ENCODE data around the gene RNF223.
"Not testable (repeated sequence)": the region's sequence is repeated elsewhere in the genome, so short reads cannot be mapped to it uniquely, and the experiment has no call there.

RNF223 gene

GRCh38 chr1:1069711-1070676 is 4.1 kb downstream of the RNF223 start:
- DNase-seq, result no peak

- peak; percentile 89 for DNase-seq
These were observed 4.9 kb downstream of the RNF223 start for GRCh38 chr1:1069056-1069710.

- DNase-seq, result peak; percentile 41
These were observed 5.5 kb downstream of the RNF223 start for GRCh38 chr1:1068517-1069055.

GRCh38 chr1:1067860-1068516 is 6.1 kb downstream of the RNF223 start:
- DNase-seq, result no peak

GRCh38 chr1:1067284-1067859 is 6.7 kb downstream of the RNF223 start:
- DNase-seq, result no peak

GRCh38 chr1:1066403-1067283 is 7.5 kb downstream of the RNF223 start:
- DNase-seq, result no peak

GRCh38 chr1:1065940-1066304 is 8.2 kb downstream of the RNF223 start:
- not testable (repeated sequence) for DNase-seq

GRCh38 chr1:1065265-1065939 is 8.7 kb downstream of the RNF223 start:
- no peak for DNase-seq

GRCh38 chr1:1063945-1064831 is 9.9 kb downstream of the RNF223 start:
- peak; percentile 91 for DNase-seq

- DNase-seq, result no peak
These were observed 10.7 kb downstream of the RNF223 start for GRCh38 chr1:1063261-1063944.

GRCh38 chr1:1062348-1063163 is 11.6 kb downstream of the RNF223 start:
- DNase-seq, result no peak

- DNase-seq, result no peak
These were observed 12.3 kb downstream of the RNF223 start for GRCh38 chr1:1061682-1062345.

- DNase-seq, result no peak
These were observed 13.7 kb downstream of the RNF223 start for GRCh38 chr1:1060281-1061000.

- peak; percentile 93 for DNase-seq
These were observed 14.4 kb downstream of the RNF223 start for GRCh38 chr1:1059494-1060280.

- DNase-seq, result peak; percentile 38
These were observed 15.1 kb downstream of the RNF223 start for GRCh38 chr1:1058921-1059493.

All from stimulated activated CD4-positive, alpha-beta T cell treated with anti-CD3 and anti-CD28 coated beads, Interleukin-4, amount 100 ng/mL, for 1 hour (primary cell).